Transverse colon (tissue), 4 donors: ENCODE data around the gene ARL4C. TPM values are rescaled to one million over a fixed set of nuclear protein-coding genes. Genes with fewer than 3 reads are reported as not detected.

Source experiments
- DNase-seq: peaks from one replicate; pipeline ENCODE4 v3.0.0-alpha.2; 2019
- H3K27ac ChIP-seq, 4 donors: fragments of 200-600 bp; sonication (generic); 2 replicates each; pipeline ENCODE4 v1.5.1; 2016 to 2018; ENCODE audit warnings: inconsistent platforms in 4 of 4
- H3K27me3 ChIP-seq: fragments of 200-600 bp; sonication (generic); 2 replicates; pipeline ENCODE4 v1.5.1; 2017; ENCODE audit warnings: inconsistent platforms
- H3K36me3 ChIP-seq, 4 donors: fragments of 200-600 bp; sonication (generic); 2 replicates each; pipeline ENCODE4 v1.5.1; 2017 to 2019; ENCODE audit warnings: inconsistent platforms in 4 of 4
- H3K4me1 ChIP-seq, 4 donors: fragments of 200-600 bp; sonication (generic); 2 replicates each; pipeline ENCODE4 v1.5.1; 2017 to 2020; ENCODE audit warnings: inconsistent platforms in 4 of 4
- H3K4me3 ChIP-seq, 4 donors: fragments of 200-600 bp; sonication (generic); 1 replicate in 1 of 4; 2 replicates in 3 of 4; pipeline versions ENCODE4 v1.5.1 to v1.6.1; 2017 to 2019; ENCODE audit warnings: inconsistent platforms in 4 of 4
- H3K9me3 ChIP-seq, 2 donors: fragments of 200-600 bp; sonication (generic); 2 replicates each; pipeline ENCODE4 v1.5.1; 2017 to 2019; ENCODE audit warnings: inconsistent platforms in 2 of 2
- EP300 ChIP-seq: sonication (generic); formaldehyde crosslinking; IDR thresholded peaks from one replicate; pipeline ENCODE4 v1.6.1; 2017; ENCODE audit warnings: antibody characterized with exemption, low read depth
- POLR2A ChIP-seq: fragments of 450-650 bp; IDR thresholded peaks from one replicate; pipeline ENCODE4 v1.6.1; 2016; ENCODE audit warnings: antibody characterized with exemption, mild to moderate bottlenecking, moderate library complexity
- POLR2AphosphoS5 ChIP-seq, 3 donors: sonication (generic); formaldehyde crosslinking; IDR thresholded peaks; one replicate each; pipeline ENCODE4 v1.6.1; 2016; ENCODE audit warnings: antibody characterized with exemption in 3 of 3
- WGBS, 2 donors: methylation state at CpG; one replicate each; pipeline ENCODE4 v1.1.5; 2018; ENCODE audit warnings: low coverage in 1 of 2; 5-methylcytosine and 5-hydroxymethylcytosine counted together
- in situ Hi-C, 4 donors: fragments of 200-750 bp; cut with MboI; loops; one replicate each; pipeline versions ENCODE4 v1.15.0 to v1.15.1; 2017; ENCODE audit warnings: low sequenced_read_pairs in 3 of 4, low pct_ligation_motif_present in 1 of 4, low pct_unique_long_range_greater_than_20kb in 1 of 4
- intact Hi-C: fragments of 100-400 bp; cut with DNase I; formaldehyde crosslinking; loops from one replicate; pipeline ENCODE4 v1.15.1; 2023; ENCODE audit warnings: low total_unique reads
- total RNA-seq, 4 donors: library from RNA; depleted of rRNA; stranded (reverse); fragments of >200 nt; gene quantifications; one replicate each; pipeline ENCODE4 v1.1.0, GENCODE V29; 2016
- TF ChIP-seq, protein P1 (sequence below), 5 experiments: fragments of 200-600 bp in 3 of 5; fragments of 450-650 bp in 2 of 5; sonication (generic) in 3 of 5; IDR thresholded peaks; 1 replicate in 2 of 5; 2 replicates in 3 of 5; pipeline ENCODE4 v1.5.1; 2016 to 2017; ENCODE audit warnings: antibody characterized with exemption in 5 of 5, inconsistent platforms in 3 of 5, mild to moderate bottlenecking in 2 of 5, moderate library complexity in 1 of 5

Gene ARL4C
- total RNA-seq, 4 donors from 2014 or later = 3.8 to 11.9 (median 5.3) TPM

DNA sequence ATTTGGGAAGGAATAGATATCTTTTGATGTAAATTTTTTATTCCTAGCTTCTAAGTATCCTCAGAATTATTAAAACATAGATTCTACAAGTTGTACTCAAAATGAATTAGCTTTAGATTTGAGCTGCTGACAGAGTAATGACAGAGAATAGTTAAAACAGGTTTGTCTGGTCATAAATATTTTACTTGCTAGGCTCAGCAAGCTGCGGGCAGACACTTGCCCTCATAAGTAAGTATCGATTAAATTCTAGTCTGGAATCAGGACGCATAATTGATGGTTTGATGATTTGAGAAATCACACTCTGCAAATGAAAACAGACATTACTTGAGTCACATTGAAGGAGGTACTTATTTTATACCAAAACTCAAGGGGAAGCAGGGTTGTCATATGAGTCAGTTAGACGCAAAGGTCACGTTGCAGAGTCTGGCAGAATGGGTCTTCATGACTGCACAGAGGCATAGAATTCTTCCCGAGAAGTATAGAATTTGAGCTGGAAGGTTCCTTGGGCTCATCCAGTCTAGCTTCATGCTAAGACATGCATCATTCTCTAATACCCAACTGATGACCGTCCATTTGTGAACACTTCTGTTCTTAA lies 27.5 kb downstream of the ARL4C start:
- intact Hi-C loops (no loop called here), in situ Hi-C loops (no loop called here)
- no peaks in the 10 kb centered on the region for H3K9me3 ChIP-seq
- no peak overlapping the region for H3K27ac ChIP-seq
- no peaks in the 10 kb centered on the region for H3K27me3 ChIP-seq
- no peak for DNase-seq
- TF ChIP-seq, protein P1, sequence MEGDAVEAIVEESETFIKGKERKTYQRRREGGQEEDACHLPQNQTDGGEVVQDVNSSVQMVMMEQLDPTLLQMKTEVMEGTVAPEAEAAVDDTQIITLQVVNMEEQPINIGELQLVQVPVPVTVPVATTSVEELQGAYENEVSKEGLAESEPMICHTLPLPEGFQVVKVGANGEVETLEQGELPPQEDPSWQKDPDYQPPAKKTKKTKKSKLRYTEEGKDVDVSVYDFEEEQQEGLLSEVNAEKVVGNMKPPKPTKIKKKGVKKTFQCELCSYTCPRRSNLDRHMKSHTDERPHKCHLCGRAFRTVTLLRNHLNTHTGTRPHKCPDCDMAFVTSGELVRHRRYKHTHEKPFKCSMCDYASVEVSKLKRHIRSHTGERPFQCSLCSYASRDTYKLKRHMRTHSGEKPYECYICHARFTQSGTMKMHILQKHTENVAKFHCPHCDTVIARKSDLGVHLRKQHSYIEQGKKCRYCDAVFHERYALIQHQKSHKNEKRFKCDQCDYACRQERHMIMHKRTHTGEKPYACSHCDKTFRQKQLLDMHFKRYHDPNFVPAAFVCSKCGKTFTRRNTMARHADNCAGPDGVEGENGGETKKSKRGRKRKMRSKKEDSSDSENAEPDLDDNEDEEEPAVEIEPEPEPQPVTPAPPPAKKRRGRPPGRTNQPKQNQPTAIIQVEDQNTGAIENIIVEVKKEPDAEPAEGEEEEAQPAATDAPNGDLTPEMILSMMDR (IDR thresholded peaks at IDR 0.05) = no peak
- TF ChIP-seq EP300 (no peak), POLR2AphosphoS5 (IDR thresholded peaks at IDR 0.05) (no peak), POLR2A (no peak)
- WGBS, 2 donors = 85 to 90% methylated on average over 6 to 7 of the region's 7 CpGs
- no peaks in the 10 kb centered on the region for H3K4me1 ChIP-seq
- no peak overlapping the region for H3K4me3 ChIP-seq
- no peaks in the 10 kb centered on the region for H3K36me3 ChIP-seq

DNA sequence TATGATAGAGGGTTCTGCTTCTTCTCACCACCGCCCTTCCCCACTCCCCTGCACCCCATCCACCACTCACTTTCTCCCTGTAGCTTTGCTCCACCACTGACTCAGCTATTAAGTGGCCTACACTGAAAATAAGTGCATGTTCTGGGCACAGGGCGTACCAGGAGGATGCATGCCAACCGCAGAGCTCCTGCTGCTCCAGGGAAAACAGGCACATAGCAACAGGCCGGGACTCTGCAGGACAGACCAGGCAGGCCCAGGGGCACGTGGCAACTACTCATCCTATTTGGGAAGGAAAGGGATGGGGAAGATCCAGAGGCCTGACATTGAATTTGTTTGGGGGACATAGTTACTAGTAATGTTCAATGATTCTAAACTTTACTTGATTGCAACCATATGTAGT lies 28.4 kb downstream of the ARL4C start:
- no peak for DNase-seq
- in situ Hi-C loops = no loop called here
- H3K9me3 ChIP-seq = no peaks in the 10 kb centered on the region
- 88% methylated on average over 5 of the region's 5 CpGs; no CpG with 5 or more reads in 1 of the 2 donors for WGBS, 2 donors
- no peak overlapping the region for H3K4me3 ChIP-seq
- TF ChIP-seq POLR2AphosphoS5 (IDR thresholded peaks at IDR 0.05) = no peak
- TF ChIP-seq, protein P1 (IDR thresholded peaks at IDR 0.05) = no peak
- no peak for TF ChIP-seq POLR2A
- no peak for TF ChIP-seq EP300
- intact Hi-C loops = no loop called here
- no peaks in the 10 kb centered on the region for H3K27me3 ChIP-seq
- H3K27ac ChIP-seq = no peak overlapping the region
- no peaks in the 10 kb centered on the region for H3K4me1 ChIP-seq
- H3K36me3 ChIP-seq = no peaks in the 10 kb centered on the region

DNA sequence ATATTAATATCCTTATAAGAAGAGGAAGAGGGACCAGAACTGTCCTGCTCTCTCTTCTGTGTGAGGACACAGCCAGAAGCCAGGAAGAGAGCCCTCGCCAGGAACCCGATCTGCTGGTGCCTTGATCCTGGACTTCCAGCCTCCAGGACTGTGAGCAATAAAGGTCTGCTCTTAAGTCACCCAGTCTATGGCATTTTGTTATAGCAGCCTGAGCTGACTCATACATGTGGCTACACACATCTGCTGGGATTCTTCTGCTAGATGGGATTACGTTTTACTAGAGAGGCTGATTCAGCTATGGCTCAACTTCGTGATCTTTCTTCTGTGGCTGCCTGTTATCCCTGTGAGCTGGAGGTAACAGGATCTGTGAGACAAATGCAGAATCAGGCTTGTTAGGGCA lies 29.6 kb downstream of the ARL4C start:
- H3K4me3 ChIP-seq = no peak overlapping the region
- intact Hi-C loops = no loop called here
- no peaks in the 10 kb centered on the region for H3K9me3 ChIP-seq
- no peaks in the 10 kb centered on the region for H3K4me1 ChIP-seq
- in situ Hi-C loops = no loop called here
- H3K27ac ChIP-seq = no peak overlapping the region
- no peaks in the 10 kb centered on the region for H3K27me3 ChIP-seq
- 80 to 94% methylated on average over 2 to 4 of the region's 4 CpGs for WGBS, 2 donors
- TF ChIP-seq, protein P1 (IDR thresholded peaks at IDR 0.05) = no peak
- TF ChIP-seq POLR2AphosphoS5 (IDR thresholded peaks at IDR 0.05) = no peak
- no peak for TF ChIP-seq POLR2A
- no peak for TF ChIP-seq EP300
- no peaks in the 10 kb centered on the region for H3K36me3 ChIP-seq
- no peak for DNase-seq

DNA sequence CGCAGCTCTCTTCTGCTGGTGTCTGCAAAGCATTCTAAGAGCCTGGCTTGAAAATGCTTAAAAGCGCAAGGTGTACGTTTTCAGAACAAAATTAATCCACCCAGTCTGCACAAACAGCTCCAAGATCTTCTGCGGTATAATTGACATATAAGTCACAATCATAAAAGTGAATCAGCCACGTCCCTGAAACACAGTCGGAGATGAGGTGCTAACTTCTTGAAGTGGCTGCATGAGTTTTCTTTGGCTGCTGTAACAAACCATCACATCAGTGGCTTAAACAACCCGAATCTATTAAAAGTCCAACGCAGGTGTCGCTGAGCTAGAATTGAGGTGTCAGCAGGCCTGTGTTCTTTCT lies 32.6 kb downstream of the ARL4C start:
- no peak overlapping the region for H3K27ac ChIP-seq
- WGBS, 2 donors = 48 to 62% methylated on average over 5 to 9 of the region's 9 CpGs
- H3K27me3 ChIP-seq = no peaks in the 10 kb centered on the region
- H3K4me1 ChIP-seq = no peaks in the 10 kb centered on the region
- TF ChIP-seq EP300 (no peak), POLR2AphosphoS5 (IDR thresholded peaks at IDR 0.05) (no peak), POLR2A (no peak)
- TF ChIP-seq, protein P1 (IDR thresholded peaks at IDR 0.05) = no peak
- no peaks in the 10 kb centered on the region for H3K36me3 ChIP-seq
- intact Hi-C loops = no loop called here
- no peaks in the 10 kb centered on the region for H3K9me3 ChIP-seq
- in situ Hi-C loops = no loop called here
- H3K4me3 ChIP-seq = no peak overlapping the region
- no peak for DNase-seq
